ENCODE results near the gene GTF3C1. TPM values are rescaled to one million over a fixed set of nuclear protein-coding genes. Genes with fewer than 3 reads are reported as not detected.
A peak's percentile ranks its signal among the peaks of the same experiment; 100 is the strongest.

Gene GTF3C1
- total and polyA plus RNA-seq, 2 of the 13 experiments (the other 11 are each of a cell fraction or from before 2014, with no cell fraction given) = 29.2 to 72.7 TPM

GRCh38 chr16:27522173-27522707 is 27.5 kb downstream of the GTF3C1 start:
- no TSS peak for BruUV-seq (replicated peaks)
- FAIRE-seq (peak; percentile 18), DNase-seq (ENCODE audit: low spot score) (no peak), ATAC-seq (no peak)
- H3K27me3 ChIP-seq (ENCODE audit: control insufficient read depth in 1 of 2, insufficient read depth in 2 of 2, low read length in 2 of 2) = no peaks in the 10 kb centered on the region
- TF ChIP-seq ZNF556 (CRISPR knock-in tag; IDR thresholded peaks at IDR 0.05; ENCODE audit: borderline replicate concordance) (no peak), NFE2 (CRISPR knock-in tag; IDR thresholded peaks at IDR 0.05) (no peak), ZNF616 (CRISPR knock-in tag; IDR thresholded peaks at IDR 0.05; ENCODE audit: low read depth) (no peak), KDM3A (CRISPR knock-in tag; IDR thresholded peaks at IDR 0.05; ENCODE audit: low read depth) (no peak), SMAD1 (CRISPR knock-in tag; IDR thresholded peaks at IDR 0.05; ENCODE audit: borderline replicate concordance, low read depth) (no peak), NAIF1 (CRISPR knock-in tag; IDR thresholded peaks at IDR 0.05; ENCODE audit: borderline replicate concordance) (no peak), ZFX (CRISPR knock-in tag; IDR thresholded peaks at IDR 0.05; ENCODE audit: low read depth) (no peak), GRHL1 (CRISPR knock-in tag; conservative IDR thresholded peaks at IDR 0.05) (no peak), CBFB (CRISPR knock-in tag; IDR thresholded peaks at IDR 0.05) (no peak), ZBTB7A (CRISPR knock-in tag; IDR thresholded peaks at IDR 0.05) (no peak), ZFP62 (CRISPR knock-in tag; IDR thresholded peaks at IDR 0.05) (no peak), NCOR1 (IDR thresholded peaks at IDR 0.05; ENCODE audit: borderline replicate concordance, low read length) (no peak), SNAI1 (CRISPR knock-in tag; IDR thresholded peaks at IDR 0.05; ENCODE audit: borderline replicate concordance) (no peak), PAXIP1 (CRISPR knock-in tag; conservative IDR thresholded peaks at IDR 0.05) (no peak), ZNF513 (CRISPR knock-in tag; conservative IDR thresholded peaks at IDR 0.05) (no peak), GMEB2 (CRISPR knock-in tag; IDR thresholded peaks at IDR 0.05; ENCODE audit: low read depth) (no peak)
- ChIA-PET POLR2A (no interaction called here), CTCF (ENCODE audit: low intra/inter-chr PET ratio, low total read pairs) (no interaction called here)
- 97% methylated on average over 6 of the region's 6 CpGs for WGBS (ENCODE audit: low lambda C conversion rate)
- H3K27ac ChIP-seq (ENCODE audit: extremely low read length, insufficient read depth, low read length) = no peak overlapping the region
- H2AFZ ChIP-seq (ENCODE audit: low read length) = no peak overlapping the region
- no peak overlapping the region for H3K9ac ChIP-seq (ENCODE audit: insufficient read depth, low read depth, low read length)
- H3K4me1 ChIP-seq (ENCODE audit: insufficient read depth, low read length) = peaks cover 13% of the 10 kb centered on the region
- H3K36me3 ChIP-seq (replicated peaks in 1 of 2; ENCODE audit: control insufficient read depth in 1 of 2, insufficient read depth in 2 of 2, low read length in 2 of 2) = peaks cover 28 to 73% of the 10 kb centered on the region in 2 experiments
- no peaks in the 10 kb centered on the region for H3K79me2 ChIP-seq (ENCODE audit: insufficient read depth, low read length)
- in situ Hi-C loops (cut with HindIII; ENCODE audit: extremely low pct_ligation_motif_present, low pct_unique_long_range_greater_than_20kb) (no loop called here), intact Hi-C loops (cut with micrococcal nuclease; ENCODE audit: unreplicated experiment) (no loop called here)
- H3K9me3 ChIP-seq (ENCODE audit: low read length) = no peaks in the 10 kb centered on the region
- no peak overlapping the region for H3K4me2 ChIP-seq (ENCODE audit: low read depth, low read length)
- H3K4me3 ChIP-seq (replicated peaks in 1 of 3; ENCODE audit: insufficient read depth in 1 of 3, low read depth in 2 of 3, low read length in 3 of 3) = no peak overlapping the region
- no peaks in the 10 kb centered on the region; the same call in 1 of the 2 replicates for H4K20me1 ChIP-seq (ENCODE audit: insufficient read depth, low read length)

All from HepG2 (cell line).